ENCODE results near the gene PGM2. TPM values are rescaled to one million over a fixed set of nuclear protein-coding genes. Genes with fewer than 3 reads are reported as not detected.

The PGM2 gene
- total RNA-seq, 1 experiment from 2014 or later = 28.6 TPM

DNA sequence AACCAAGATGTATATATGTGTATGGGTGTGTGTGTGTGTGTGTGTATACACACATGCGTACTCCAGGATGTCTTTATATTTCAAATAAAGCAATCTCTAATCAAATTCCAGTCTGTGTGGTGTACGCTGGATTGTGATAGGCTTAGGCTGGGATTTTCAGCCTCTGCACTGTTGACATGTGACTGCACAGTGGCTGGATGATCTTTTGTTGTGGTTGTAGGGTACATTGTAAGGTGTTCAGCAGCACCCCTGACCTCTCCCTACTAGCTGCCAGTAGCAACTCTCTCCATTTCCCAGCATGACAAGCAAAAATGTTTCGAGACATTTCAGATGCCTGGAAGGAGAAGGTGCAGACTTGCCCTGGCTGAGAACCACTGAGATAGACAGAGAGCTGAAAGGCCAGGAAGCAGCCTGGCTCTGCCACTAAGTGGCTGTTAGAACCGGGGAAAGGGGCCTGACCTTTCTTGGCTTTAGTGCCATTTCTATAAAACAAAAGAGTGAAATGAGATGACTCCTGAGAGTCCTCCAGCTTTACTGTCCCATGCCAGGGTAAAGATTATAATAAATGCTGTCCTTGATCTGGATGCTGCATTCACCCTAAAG is 10.5 kb downstream of the PGM2 start:
- Histone ChIP-seq H3K4me1 (ENCODE audit: insufficient read depth, low read length) (no peaks in the 10 kb centered on the region), H3K9ac (ENCODE audit: low read length) (no peak overlapping the region), H3K4me2 (ENCODE audit: low read length) (no peak overlapping the region), H3K36me3 (ENCODE audit: low read depth, low read length) (peaks cover 7% of the 10 kb centered on the region; the same call in 1 of the 2 replicates), H4K20me1 (ENCODE audit: low read length) (no peaks in the 10 kb centered on the region), H3K9me2 (replicated peaks; ENCODE audit: low read length) (no peaks in the 10 kb centered on the region), H2AFZ (ENCODE audit: low read length) (no peak overlapping the region), H3K27me3 (ENCODE audit: low read length) (no peaks in the 10 kb centered on the region), H3K4me3 (ENCODE audit: low read length) (no peak overlapping the region), H3K9me3 (ENCODE audit: low read length) (no peaks in the 10 kb centered on the region), H3K27ac (ENCODE audit: low read length) (no peak overlapping the region), H3F3A (ENCODE audit: low read length, unreplicated experiment) (no peaks in the 10 kb centered on the region), H3K79me2 (ENCODE audit: low read length) (no peaks in the 10 kb centered on the region)
- intact Hi-C loops (cut with micrococcal nuclease) = no loop called here
- DNase-seq = no peak
- BruUV-seq (replicated peaks) = no TSS peak
- CTCF ChIA-PET = no interaction called here
- TF ChIP-seq EZH2phosphoT487 (IDR thresholded peaks at IDR 0.05; ENCODE audit: borderline replicate concordance, low read length) (no peak), EZH2 (IDR thresholded peaks at IDR 0.05; ENCODE audit: low read length, unreplicated experiment) (no peak)
- TF ChIP-seq, protein P1, sequence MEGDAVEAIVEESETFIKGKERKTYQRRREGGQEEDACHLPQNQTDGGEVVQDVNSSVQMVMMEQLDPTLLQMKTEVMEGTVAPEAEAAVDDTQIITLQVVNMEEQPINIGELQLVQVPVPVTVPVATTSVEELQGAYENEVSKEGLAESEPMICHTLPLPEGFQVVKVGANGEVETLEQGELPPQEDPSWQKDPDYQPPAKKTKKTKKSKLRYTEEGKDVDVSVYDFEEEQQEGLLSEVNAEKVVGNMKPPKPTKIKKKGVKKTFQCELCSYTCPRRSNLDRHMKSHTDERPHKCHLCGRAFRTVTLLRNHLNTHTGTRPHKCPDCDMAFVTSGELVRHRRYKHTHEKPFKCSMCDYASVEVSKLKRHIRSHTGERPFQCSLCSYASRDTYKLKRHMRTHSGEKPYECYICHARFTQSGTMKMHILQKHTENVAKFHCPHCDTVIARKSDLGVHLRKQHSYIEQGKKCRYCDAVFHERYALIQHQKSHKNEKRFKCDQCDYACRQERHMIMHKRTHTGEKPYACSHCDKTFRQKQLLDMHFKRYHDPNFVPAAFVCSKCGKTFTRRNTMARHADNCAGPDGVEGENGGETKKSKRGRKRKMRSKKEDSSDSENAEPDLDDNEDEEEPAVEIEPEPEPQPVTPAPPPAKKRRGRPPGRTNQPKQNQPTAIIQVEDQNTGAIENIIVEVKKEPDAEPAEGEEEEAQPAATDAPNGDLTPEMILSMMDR (conservative IDR thresholded peaks at IDR 0.05; ENCODE audit: low read depth, low read length) = no peak
- POLR2A ChIA-PET (ENCODE audit: unreplicated experiment) = no interaction called here
- no peak for ATAC-seq

DNA sequence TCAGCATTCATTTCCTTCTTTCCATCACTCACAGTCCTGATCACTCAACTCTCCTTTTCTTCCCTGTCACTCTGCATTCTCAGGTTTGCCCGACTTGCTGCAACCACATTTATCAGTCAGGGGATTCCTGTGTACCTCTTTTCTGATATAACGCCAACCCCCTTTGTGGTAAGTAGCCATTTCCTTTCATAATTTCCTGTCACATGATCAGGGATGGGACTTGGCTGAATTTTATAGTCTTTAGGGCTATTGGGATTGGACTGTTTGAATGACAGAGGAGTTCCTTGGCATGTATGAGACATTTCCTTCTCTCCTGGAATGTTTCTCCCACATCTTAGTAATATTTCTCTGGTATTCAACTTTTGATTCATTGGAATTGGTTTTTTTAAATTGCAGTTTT is 11.0 kb downstream of the PGM2 start:
- ATAC-seq (no peak), DNase-seq (peak; percentile 22)
- Histone ChIP-seq H4K20me1 (ENCODE audit: low read length) (no peaks in the 10 kb centered on the region), H3K4me2 (ENCODE audit: low read length) (no peak overlapping the region), H3K79me2 (ENCODE audit: low read length) (no peaks in the 10 kb centered on the region), H3K4me1 (ENCODE audit: insufficient read depth, low read length) (no peaks in the 10 kb centered on the region), H3K27ac (ENCODE audit: low read length) (no peak overlapping the region), H3K9ac (ENCODE audit: low read length) (no peak overlapping the region), H3K4me3 (ENCODE audit: low read length) (no peak overlapping the region), H3K9me3 (ENCODE audit: low read length) (no peaks in the 10 kb centered on the region), H3K9me2 (replicated peaks; ENCODE audit: low read length) (no peaks in the 10 kb centered on the region), H2AFZ (ENCODE audit: low read length) (no peak overlapping the region), H3K36me3 (ENCODE audit: low read depth, low read length) (peaks cover 7% of the 10 kb centered on the region; the same call in 1 of the 2 replicates), H3F3A (ENCODE audit: low read length, unreplicated experiment) (no peaks in the 10 kb centered on the region), H3K27me3 (ENCODE audit: low read length) (no peaks in the 10 kb centered on the region)
- CTCF ChIA-PET = no interaction called here
- POLR2A ChIA-PET (ENCODE audit: unreplicated experiment) = no interaction called here
- TF ChIP-seq, protein P1 (conservative IDR thresholded peaks at IDR 0.05; ENCODE audit: low read depth, low read length) = no peak
- no TSS peak for BruUV-seq (replicated peaks)
- intact Hi-C loops (cut with micrococcal nuclease) = no loop called here

DNA sequence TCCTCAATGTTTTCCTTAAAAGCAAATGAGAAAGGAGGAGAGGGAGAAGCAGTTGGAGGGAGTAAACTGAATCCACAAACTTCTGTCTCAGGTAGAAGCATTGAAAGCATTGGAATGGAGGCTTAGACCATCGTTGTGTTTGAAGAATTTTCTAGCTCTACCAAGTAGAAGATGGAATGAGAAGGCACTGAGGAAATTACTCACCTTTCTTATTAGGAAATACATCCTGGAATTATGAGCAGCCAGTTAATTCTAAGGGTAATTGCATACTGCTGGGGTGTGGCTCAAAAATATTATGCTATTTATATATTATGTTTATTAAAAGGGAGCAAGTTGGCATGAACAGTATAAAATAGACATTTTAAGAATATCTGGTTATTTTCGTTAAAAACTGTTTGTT is 12.9 kb downstream of the PGM2 start:
- intact Hi-C loops (cut with micrococcal nuclease) = no loop called here
- no peak overlapping the region for H2AFZ ChIP-seq (ENCODE audit: low read length)
- H3K27ac ChIP-seq (ENCODE audit: low read length) = no peak overlapping the region
- H4K20me1 ChIP-seq (ENCODE audit: low read length) = no peaks in the 10 kb centered on the region
- no peak overlapping the region for H3K9ac ChIP-seq (ENCODE audit: low read length)
- no peak for ATAC-seq
- ChIA-PET POLR2A (ENCODE audit: unreplicated experiment) (no interaction called here), CTCF (no interaction called here)
- no peaks in the 10 kb centered on the region for H3K9me3 ChIP-seq (ENCODE audit: low read length)
- H3F3A ChIP-seq (ENCODE audit: low read length, unreplicated experiment) = no peaks in the 10 kb centered on the region
- no peaks in the 10 kb centered on the region for H3K79me2 ChIP-seq (ENCODE audit: low read length)
- no TSS peak for BruUV-seq (replicated peaks)
- H3K4me3 ChIP-seq (ENCODE audit: low read length) = no peak overlapping the region
- H3K27me3 ChIP-seq (ENCODE audit: low read length) = no peaks in the 10 kb centered on the region
- no peak for DNase-seq
- no peak for TF ChIP-seq EZH2phosphoT487 (IDR thresholded peaks at IDR 0.05; ENCODE audit: borderline replicate concordance, low read length)
- TF ChIP-seq EZH2 (IDR thresholded peaks at IDR 0.05; ENCODE audit: low read length, unreplicated experiment) = no peak
- TF ChIP-seq, protein P1 (conservative IDR thresholded peaks at IDR 0.05; ENCODE audit: low read depth, low read length) = no peak
- no peaks in the 10 kb centered on the region for H3K4me1 ChIP-seq (ENCODE audit: insufficient read depth, low read length)
- no peaks in the 10 kb centered on the region for H3K9me2 ChIP-seq (replicated peaks; ENCODE audit: low read length)
- H3K4me2 ChIP-seq (ENCODE audit: low read length) = no peak overlapping the region
- peaks cover 7% of the 10 kb centered on the region; the same call in 1 of the 2 replicates for H3K36me3 ChIP-seq (ENCODE audit: low read depth, low read length)
